CD4-positive, alpha-beta T cell treated with Interleukin-2 at 100 ng/mL for 4 hours (primary cell): ENCODE results near the gene CALML3.

Experiments
- DNase-seq: peaks from one replicate; pipeline ENCODE4 v3.0.0-alpha.2; 2020; ENCODE audit warnings: low spot score

CALML3 gene

GRCh38 chr10:5540080-5540479, 15.3 kb downstream of the CALML3 start:
- DNase-seq: no peak

DNA sequence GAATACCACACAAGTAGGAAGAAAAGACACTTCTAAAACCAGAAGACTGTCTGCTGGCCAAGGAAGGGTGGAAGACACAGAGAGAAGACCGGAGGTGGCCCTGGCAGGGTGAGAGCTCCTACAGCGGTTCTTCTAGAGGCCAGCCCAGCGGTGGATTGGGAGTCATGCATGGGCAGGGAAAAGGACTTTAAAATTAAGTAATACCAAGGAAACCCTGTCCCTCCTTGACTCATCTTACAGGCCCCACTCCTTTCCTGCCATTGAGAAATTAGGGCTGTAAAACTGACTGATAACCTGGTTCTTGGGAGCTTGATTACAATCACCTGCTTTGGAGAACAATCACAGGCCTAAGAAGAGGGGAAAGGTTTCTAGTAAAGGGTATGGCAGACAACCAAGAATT, 16.1 kb downstream of the CALML3 start:
- no peak for DNase-seq

DNA sequence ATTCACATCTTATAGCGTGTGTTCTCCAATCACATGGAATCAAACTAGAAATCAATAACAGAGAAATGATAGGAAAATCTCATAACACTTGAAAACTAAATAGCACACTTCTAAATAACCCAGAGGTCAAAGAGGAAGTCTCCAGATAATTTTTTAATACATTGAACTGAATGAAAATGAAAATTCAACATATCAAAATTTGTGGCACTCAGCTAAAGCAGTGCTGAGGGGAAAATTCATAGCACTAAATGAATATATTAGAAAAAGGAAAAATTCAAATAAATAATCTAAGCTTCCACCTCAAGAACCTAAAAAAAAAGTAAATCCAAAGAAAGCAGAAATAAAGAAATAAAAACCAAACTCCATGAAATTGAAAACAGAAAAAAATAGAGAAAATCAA, 17.3 kb downstream of the CALML3 start:
- DNase-seq: no peak

DNA sequence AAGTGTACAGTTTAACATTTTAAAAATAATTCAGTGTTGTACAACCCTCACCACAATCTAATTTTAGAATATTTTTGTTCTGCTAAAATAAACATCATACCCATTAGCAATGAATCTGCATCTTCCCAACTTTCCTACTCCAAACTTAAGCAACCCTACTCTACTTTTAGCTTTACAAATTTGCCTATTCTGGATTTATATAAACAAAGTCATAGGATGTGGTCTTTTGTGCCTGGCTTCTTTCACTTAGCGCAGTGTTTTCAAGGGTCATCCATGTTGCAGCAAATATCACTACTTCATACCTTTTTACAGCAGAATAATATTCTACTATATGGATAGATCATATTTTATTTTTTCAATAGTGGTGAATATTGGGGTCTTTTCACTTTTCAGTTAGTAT, 18.9 kb downstream of the CALML3 start:
- no peak for DNase-seq

DNA sequence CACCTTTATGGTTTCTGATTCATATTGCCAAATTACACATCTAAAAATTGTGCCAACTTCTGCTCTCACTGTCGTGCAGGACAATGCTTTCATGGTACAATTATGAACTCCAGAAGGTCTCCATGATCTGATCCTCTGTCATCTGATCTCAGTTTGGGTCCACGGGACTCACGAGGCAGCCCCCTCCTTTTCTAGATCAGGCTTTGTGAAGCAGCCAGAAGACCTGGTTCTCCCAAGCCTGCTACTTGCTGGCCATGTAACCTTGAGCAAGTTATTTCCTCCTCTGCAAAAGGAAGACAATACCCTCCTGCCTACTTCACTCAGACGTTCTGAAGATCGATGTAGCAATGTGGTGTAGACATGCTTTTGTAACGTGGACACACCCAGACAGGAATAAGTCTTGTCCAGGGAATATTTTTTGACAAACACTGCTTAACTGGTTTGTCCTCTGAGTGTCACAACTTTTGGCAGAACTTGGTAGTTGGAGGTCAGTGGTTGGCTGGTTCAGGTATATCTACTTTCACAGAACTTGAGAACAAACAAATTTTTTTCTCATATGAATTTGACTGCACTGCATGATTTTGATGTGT, 19.6 kb downstream of the CALML3 start:
- no peak for DNase-seq

- no peak for DNase-seq
These were observed 20.2 kb downstream of the CALML3 start for GRCh38 chr10:5545011-5545410.

DNA sequence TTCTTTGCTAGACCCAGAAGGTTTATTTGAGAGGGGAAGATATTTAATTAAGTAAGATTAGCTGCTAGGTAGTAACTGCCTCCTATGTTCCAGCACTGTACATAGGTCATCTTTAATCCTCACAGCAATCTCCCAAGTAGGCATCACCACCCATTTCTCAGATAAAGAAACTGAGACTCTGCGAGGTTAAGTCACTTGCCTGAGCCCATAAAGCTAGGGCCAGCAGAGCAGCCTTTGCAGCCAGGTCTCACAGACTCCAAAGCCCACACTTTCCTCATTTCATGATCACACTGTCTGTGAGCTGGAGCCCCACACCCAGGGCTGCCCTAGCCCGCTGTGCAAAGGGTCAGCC, 20.6 kb downstream of the CALML3 start:
- no peak for DNase-seq

DNA sequence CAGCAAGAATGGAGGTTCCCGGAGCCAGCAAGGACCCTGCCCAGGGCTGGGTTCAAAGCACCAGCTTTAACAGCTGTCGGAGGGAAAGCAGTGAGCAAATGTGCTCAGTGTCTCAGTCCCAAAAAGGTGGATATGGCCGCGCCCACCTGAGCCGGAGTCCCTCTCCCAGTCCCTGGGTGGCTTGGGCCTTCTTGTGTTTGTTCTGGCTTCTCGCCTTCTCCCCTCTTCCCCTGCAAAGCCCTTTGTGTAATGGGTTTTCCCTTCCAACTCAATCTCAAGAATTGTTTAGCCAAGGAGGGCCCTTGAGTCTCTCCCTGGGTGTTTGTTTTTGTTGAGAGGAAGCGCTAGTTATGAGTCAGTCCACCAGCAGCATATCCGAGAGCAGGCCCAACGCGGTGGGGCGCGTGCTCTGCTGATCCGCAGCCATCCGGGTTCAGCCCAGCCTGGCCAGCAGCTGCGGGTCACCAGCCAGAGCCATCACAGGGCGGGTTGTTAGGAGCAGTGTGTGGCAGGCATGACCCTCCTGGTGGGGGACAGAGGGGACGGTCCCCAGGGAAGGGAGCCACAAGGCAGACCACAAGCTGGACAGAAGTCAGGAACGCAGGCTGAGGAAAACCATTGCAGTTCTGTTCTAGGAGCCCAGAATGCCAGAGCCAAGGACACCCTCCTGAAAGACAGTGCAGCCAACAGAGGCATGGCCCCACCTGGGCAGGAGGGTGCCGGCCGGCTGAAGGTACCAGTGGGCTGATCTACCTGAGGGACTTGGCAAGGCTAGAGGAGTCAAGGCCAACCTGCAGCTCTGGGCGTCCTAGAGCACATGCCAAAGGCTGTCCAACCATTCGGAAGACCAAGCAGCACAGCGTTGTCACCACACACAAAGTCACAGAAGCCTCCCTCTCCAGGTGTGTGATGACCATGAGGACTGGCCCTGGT, 21.3 kb downstream of the CALML3 start:
- no peak for DNase-seq

- no peak for DNase-seq
These were observed 22.3 kb downstream of the CALML3 start for GRCh38 chr10:5546891-5547680.

GRCh38 chr10:5547681-5547930, 22.8 kb downstream of the CALML3 start:
- no peak for DNase-seq

DNA sequence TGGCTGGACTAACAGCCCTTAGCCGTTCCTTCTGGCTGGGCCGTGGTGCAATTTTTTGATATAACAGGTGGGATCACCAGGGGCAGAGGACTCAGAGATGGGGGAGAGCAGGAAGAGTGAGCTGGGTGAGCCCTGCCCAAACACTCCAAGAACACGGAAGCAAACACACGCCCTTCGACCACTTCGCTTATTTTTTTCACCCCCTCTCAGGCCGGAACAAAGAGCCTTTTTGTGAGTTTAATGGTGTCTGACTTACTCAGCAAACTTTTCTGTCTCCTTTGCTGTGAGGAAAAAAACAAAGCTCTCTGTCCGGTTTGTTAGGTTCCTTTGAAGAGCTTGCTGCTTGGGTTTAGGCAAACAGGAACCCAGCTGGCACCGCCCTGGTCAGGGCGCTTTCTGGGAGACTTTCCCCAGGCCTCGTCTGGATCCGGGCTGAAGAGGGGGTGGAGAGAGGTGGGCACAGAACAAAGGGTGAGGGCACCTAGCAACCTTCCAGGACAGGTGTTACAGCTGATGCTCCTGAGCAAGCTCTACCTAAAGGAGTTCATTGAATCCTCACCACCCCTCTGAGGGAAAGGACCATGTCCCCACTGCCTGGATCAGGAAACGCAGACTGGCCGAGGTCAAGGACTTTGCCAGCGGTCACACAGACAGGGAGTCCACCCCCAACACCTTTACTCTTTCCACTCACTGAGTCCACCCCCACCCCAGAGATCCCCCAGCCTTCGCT, 23.3 kb downstream of the CALML3 start:
- no peak for DNase-seq

DNA sequence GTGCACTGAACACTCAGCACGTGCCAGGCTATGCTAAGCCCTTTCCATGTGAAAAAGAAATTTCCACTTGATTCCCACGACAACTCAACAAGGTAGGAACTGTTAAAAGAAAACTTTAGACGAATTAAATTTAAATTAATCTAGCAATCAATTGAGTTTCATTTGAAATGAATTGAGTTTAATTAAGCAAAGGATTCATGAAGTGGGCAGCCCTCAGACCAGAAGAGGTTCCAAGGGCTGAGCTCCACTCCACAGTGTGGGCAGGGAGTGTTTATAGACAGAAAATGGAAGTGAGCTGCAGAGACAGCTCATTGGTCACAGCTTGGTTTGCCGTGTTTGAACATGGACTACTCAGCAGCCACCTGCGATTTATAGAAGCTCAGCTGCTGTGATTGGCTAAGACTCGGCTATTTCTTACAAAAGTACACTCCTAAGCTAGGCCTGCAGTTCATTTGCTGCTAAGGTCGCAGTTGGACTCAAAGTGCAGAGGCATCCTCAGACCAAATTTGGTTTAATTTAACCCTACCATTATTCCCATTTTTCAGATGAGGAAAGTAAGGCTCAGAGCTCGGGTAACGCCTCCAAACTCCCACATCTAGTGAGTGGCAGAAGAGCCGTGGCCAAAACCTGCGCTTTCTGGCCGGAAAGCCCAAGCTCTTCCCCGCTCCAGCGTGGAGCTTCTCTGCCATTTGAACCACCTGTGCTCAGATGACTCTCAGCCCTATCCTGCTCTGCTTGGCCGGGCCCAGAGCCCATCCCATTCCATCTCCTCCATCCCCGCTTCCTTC, 24.9 kb downstream of the CALML3 start:
- no peak for DNase-seq

DNA sequence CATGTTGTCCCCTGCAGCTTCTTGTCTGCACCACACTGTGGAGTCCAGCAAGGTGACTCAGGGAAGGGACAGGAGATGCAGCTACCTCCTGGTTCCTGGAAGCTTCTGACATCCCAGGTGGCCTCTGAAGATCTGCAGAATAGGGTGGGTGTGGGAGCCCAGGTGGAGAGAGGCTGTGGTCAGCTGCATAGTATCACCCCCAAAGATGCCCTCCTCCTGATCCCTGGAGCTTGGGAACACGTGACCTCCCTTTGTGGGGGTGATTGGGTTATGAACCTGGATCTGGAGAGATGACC, 25.4 kb downstream of the CALML3 start:
- no peak for DNase-seq

GRCh38 chr10:5550621-5551530, 26.1 kb downstream of the CALML3 start:
- no peak for DNase-seq

DNA sequence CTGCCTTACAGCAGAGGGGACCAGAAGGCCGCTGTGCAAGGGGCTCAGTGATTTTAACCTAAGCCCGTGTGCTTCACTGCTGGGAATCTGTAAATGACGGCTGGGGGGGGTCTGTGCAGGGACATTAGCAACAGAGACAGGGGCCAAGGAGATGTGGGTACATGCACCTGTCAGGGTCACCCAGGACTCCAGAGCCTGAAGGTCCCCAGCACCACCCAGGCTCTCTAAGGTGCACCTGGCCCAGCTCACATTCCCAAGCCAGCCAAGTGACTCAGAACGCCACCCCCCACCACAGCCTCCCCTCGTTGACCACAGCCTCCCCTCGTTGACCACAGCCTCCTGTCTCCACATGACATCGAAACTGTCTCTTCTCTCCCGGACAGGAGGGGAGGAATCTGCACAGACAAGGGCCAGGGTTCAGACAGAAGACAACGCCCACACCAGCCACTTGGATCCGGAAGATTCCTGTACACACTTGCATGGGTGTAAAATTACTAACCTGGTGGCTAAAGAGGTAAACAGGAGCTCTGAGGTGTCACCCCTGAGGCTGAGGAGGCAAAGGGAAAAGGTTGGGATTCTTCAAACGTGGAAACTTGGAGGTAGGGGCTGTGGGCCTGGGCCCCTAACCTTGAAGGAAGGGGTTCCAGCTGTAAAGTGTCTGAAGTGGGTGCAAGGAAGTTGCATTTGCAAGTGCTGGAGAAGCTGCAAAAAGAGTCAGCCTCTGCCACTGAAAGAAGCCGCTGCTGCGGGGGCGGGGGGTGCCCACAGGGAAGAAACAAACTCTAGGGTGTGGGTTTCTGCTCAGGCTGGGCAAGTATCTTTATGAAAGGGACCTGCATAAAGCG, 27.0 kb downstream of the CALML3 start:
- peak; percentile 7 for DNase-seq

- DNase-seq: no peak
These were observed 27.9 kb downstream of the CALML3 start for GRCh38 chr10:5552376-5553321.

DNA sequence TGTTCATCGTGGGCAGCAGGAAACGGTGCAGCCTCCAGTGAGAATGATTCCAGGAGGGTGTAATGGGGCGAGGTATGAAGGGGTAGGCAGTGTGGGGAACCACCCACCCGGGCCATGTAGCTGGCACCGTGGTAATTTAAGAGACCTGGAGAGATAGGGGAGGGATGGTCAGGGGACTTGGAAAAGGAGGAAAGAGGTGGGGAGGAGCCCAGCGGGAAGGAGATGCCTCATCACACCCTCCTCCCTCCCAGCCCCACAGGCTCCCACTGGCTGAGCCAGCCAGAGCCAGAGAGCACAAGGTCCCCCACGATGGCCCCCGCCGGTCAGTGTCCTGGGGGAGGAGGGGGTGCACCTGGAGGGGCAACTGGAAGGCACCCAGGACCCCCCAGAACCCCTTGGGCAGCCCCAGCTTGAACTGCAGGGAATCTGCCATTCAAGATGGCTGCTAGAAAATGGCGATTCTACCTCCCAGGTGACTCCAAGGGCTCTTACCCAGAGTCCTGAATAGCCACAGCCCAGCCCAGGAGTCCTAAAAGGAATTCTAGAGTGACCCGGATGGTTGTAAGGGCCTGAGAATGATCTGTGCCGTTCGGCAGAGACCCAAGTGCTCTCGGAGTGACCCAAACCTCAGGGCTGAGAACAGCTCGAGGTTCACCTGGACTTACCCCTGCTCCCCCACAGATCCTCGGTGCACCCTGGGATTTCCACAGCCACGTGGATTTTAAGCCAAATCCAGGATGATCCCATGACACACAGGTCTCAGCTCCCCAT, 28.8 kb downstream of the CALML3 start:
- DNase-seq: no peak

- DNase-seq: no peak
These were observed 30.3 kb downstream of the CALML3 start for GRCh38 chr10:5555021-5555510.
